Measurements from ENCODE around the gene VPS16. TPM values are rescaled to one million over a fixed set of nuclear protein-coding genes. Genes with fewer than 3 reads are reported as not detected.

Gene VPS16
- total and polyA plus RNA-seq, 2 of the 8 experiments (the other 6 are each of a cell fraction or from before 2014, with no cell fraction given), result 23.8 to 25.9 TPM

DNA sequence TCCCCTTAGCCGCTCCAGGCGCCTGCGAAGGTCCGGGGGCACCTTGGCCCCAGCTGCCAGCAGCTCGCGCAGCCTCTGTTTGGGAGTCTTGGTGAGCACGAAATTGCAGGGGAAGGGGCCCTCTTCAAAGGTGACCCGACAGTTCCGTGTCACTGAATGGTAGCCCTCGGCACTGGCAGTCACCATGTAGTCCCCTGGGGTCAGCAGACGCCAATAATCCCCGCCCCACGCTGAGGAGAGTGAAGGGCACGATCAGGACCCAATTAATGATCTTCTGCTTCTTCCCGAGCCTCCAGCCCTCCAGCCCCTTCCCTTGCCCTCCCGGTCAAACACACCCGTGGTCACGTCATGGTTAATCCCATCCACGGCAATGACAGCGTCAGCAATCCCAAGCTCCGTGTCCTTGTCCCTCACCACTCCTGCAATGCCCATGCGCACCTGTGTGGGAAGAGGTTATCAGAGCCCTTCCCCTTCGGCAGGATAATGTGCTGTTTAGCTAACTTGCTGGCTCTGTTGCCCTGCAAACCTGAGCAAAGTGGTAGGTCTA is 46.3 kb upstream of the VPS16 start:
- TF ChIP-seq EZH2 (IDR thresholded peaks at IDR 0.05; ENCODE audit: low read depth, low read length, severe bottlenecking), result no peak
- no peak for TF ChIP-seq TCF12 (IDR thresholded peaks at IDR 0.05; ENCODE audit: low read depth, low read length)
- TF ChIP-seq PHF8 (conservative IDR thresholded peaks at IDR 0.05; ENCODE audit: low read depth, low read length), result no peak
- TF ChIP-seq, protein P1, sequence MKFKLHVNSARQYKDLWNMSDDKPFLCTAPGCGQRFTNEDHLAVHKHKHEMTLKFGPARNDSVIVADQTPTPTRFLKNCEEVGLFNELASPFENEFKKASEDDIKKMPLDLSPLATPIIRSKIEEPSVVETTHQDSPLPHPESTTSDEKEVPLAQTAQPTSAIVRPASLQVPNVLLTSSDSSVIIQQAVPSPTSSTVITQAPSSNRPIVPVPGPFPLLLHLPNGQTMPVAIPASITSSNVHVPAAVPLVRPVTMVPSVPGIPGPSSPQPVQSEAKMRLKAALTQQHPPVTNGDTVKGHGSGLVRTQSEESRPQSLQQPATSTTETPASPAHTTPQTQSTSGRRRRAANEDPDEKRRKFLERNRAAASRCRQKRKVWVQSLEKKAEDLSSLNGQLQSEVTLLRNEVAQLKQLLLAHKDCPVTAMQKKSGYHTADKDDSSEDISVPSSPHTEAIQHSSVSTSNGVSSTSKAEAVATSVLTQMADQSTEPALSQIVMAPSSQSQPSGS (IDR thresholded peaks at IDR 0.05; ENCODE audit: low read length), result no peak
- TF ChIP-seq SIRT6 (IDR thresholded peaks at IDR 0.05; ENCODE audit: low read length), result no peak
- no peak for TF ChIP-seq RXRA (IDR thresholded peaks at IDR 0.05; ENCODE audit: insufficient read depth, low read depth, low read length)
- TF ChIP-seq GTF2F1 (IDR thresholded peaks at IDR 0.05; ENCODE audit: borderline replicate concordance, low read depth, low read length), result no peak
- no peak for TF ChIP-seq CEBPB (IDR thresholded peaks at IDR 0.05; ENCODE audit: low read depth, low read length)
- no peak for TF ChIP-seq NRF1 (IDR thresholded peaks at IDR 0.05; ENCODE audit: low read depth, low read length)
- no peak for DNase-seq (ENCODE audit: low read depth in 1 of 2, low spot score in 2 of 2)
- Histone ChIP-seq H3K4me2 (ENCODE audit: insufficient read depth in 1 of 2, low read depth in 2 of 2, low read length in 2 of 2) (no peak overlapping the region), H3K27me3 (replicated peaks in 1 of 4; ENCODE audit: control insufficient read depth in 3 of 4, extremely low read depth in 1 of 4, insufficient read depth in 3 of 4, low read length in 3 of 4) (no peaks in the 10 kb centered on the region; a peak in 1 of 7 replicates), H3K9me3 (ENCODE audit: insufficient read depth in 2 of 2, low read depth in 1 of 2, low read length in 1 of 2) (no peaks in the 10 kb centered on the region), H2BK20ac (ENCODE audit: low read length) (no peak overlapping the region), H3K18ac (ENCODE audit: extremely low read depth, low read length) (no peak overlapping the region), H4K91ac (replicated peaks; ENCODE audit: insufficient read length, low read length) (no peak overlapping the region), H2AFZ (ENCODE audit: low read length) (no peak overlapping the region), H3K4me1 (replicated peaks in 1 of 4; ENCODE audit: control insufficient read depth in 3 of 4, insufficient read depth in 4 of 4, low read length in 3 of 4) (peaks cover 0 to 5% (median 2%) of the 10 kb centered on the region in 4 experiments; a peak in 5 of 7 replicates), H3K79me2 (ENCODE audit: control insufficient read depth in 1 of 2, insufficient read depth in 2 of 2, low read length in 2 of 2) (no peaks in the 10 kb centered on the region), H2BK12ac (ENCODE audit: low read depth, low read length) (no peak overlapping the region), H2BK5ac (ENCODE audit: low read depth, low read length) (no peak overlapping the region), H2BK15ac (ENCODE audit: low read length) (no peak overlapping the region), H2AK5ac (ENCODE audit: low read depth, low read length) (no peak overlapping the region), H3K4me3 (ENCODE audit: extremely low read depth in 1 of 4, insufficient read depth in 2 of 4, low read depth in 3 of 4, low read length in 4 of 4) (no peak overlapping the region), H3K9ac (replicated peaks in 1 of 4; ENCODE audit: extremely low read depth in 1 of 4, low read depth in 3 of 4, low read length in 3 of 4) (no peak overlapping the region), H3K56ac (replicated peaks; ENCODE audit: insufficient read length, low read depth, low read length) (no peak overlapping the region), H3K23ac (ENCODE audit: insufficient read length) (no peak overlapping the region), H4K20me1 (replicated peaks in 1 of 2; ENCODE audit: control insufficient read depth in 1 of 2, insufficient read depth in 2 of 2, low read length in 2 of 2) (peaks cover 0 to 9% of the 10 kb centered on the region in 2 experiments), H3K23me2 (ENCODE audit: low read depth, low read length) (no peaks in the 10 kb centered on the region), H3K79me1 (ENCODE audit: low read depth, low read length) (no peaks in the 10 kb centered on the region), H2BK120ac (replicated peaks; ENCODE audit: low read depth, low read length) (no peak overlapping the region), H3K27ac (ENCODE audit: low read depth, low read length) (no peak overlapping the region), H3K14ac (ENCODE audit: insufficient read length) (no peak overlapping the region), H3K4ac (replicated peaks; ENCODE audit: insufficient read length, low read depth, low read length) (no peak overlapping the region), H4K5ac (ENCODE audit: insufficient read length, low read depth, low read length) (no peak overlapping the region), H4K8ac (ENCODE audit: extremely low read depth, insufficient read depth, low read length) (no peak overlapping the region; the same call in 1 of the 2 replicates), H3K36me3 (ENCODE audit: control insufficient read depth in 2 of 4, insufficient read depth in 4 of 4, low read length in 3 of 4) (peaks cover 11 to 35% (median 20%) of the 10 kb centered on the region in 4 experiments; a peak in 6 of 8 replicates)
- FAIRE-seq, result no peak
- CTCF ChIA-PET (ENCODE audit: partially characterized antibody), result interaction anchor here (0.8 to 2.8 kb wide), 3 partner anchors 14 to 206 kb away, joined by 3 to 18 read pairs (median 4); no protein-coding TSS in a partner anchor
- POLR2A ChIA-PET (ENCODE audit: partially characterized antibody), result interaction anchor here (0.9 to 1.6 kb wide), 4 partner anchors 8 to 77 kb away, joined by 3 to 4 read pairs (median 3); no protein-coding TSS in a partner anchor
- WGBS, 2 experiments (ENCODE audit: extremely low coverage in 1 of 2, insufficient coverage in 1 of 2, insufficient read length in 1 of 2, insufficient replicate concordance in 2 of 2, low coverage in 1 of 2, low lambda C conversion rate in 2 of 2, missing lambda C conversion rate in 1 of 2), result 94% methylated on average over 23 of the region's 23 CpGs; no CpG with 5 or more reads in 1 of the 2 experiments
